Activated CD4-positive, CD25-positive, alpha-beta regulatory T cell treated with anti-CD3 and anti-CD28 coated beads, Interleukin-2, amount 50 U/mL, for 72 hours (primary cell): ENCODE data around the gene TRANK1.
A peak's percentile ranks its signal among the peaks of the same experiment; 100 is the strongest.
"Not testable (repeated sequence)": the region's sequence is repeated elsewhere in the genome, so short reads cannot be mapped to it uniquely, and the experiment has no call there.

Experiments used
- DNase-seq: peaks from one replicate; pipeline ENCODE4 v3.0.0; 2021

TRANK1 gene

DNA sequence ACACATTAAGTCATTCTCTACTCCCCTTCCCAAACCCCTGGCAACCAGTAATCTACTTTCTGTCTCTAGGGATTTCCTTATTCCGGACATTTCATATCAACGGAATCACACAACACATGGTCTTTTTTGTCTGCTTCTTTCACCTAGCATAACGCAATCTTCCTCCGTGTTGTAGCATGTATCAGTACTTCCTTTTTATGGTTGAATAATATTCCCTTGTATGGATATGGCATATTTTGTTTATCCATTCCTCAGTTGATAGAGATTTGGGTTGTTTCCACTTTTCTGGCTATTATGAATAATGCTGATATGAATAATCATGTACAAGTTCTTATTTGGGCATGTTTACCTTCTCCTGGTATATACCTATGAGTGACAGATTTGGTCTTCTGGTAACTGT is 63.1 kb downstream of the TRANK1 start:
- no peak for DNase-seq

GRCh38 chr3:36879842-36880241 is 65.0 kb downstream of the TRANK1 start:
- DNase-seq = not testable (repeated sequence)

GRCh38 chr3:36877930-36878685 is 66.7 kb downstream of the TRANK1 start:
- DNase-seq = no peak

GRCh38 chr3:36876181-36876936 is 68.5 kb downstream of the TRANK1 start:
- DNase-seq = no peak

DNA sequence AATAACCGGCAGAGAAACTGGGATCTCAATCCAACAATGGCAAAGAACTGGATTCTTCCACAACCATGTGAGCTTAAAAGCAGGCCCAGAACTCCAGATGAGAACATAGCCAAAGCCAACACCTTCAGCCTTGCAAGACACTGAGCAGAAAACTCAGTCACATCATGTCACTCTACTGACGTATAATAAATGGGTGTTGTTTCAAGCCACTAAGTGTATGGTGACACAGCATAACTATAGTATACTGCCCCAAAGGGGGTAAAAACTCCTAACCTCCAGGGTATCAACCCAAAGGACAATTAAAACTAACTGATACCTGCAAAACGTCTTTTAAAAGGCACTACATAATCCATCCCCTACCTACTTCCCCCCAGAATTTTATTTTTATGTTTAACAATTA is 69.5 kb downstream of the TRANK1 start:
- no peak for DNase-seq

DNA sequence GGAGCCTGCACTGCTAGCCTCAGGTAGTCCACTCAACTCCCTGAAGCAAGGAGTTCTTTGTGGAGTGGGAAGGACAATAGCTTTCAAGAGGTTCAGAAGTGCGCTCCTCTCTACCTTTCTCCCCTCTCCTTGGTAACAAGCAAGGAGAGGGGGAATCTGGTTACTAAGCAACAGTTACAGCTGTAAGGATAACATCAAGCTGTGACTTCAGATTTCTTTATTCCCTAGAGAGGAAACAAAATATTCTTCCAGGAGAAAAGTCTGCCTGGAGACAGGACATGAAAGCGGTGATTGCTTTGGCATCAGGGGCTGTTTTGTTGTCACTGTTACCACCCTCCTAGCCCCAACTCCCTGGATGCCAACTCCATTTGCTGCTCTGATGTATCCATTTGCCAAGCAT is 70.4 kb downstream of the TRANK1 start:
- no peak for DNase-seq

DNA sequence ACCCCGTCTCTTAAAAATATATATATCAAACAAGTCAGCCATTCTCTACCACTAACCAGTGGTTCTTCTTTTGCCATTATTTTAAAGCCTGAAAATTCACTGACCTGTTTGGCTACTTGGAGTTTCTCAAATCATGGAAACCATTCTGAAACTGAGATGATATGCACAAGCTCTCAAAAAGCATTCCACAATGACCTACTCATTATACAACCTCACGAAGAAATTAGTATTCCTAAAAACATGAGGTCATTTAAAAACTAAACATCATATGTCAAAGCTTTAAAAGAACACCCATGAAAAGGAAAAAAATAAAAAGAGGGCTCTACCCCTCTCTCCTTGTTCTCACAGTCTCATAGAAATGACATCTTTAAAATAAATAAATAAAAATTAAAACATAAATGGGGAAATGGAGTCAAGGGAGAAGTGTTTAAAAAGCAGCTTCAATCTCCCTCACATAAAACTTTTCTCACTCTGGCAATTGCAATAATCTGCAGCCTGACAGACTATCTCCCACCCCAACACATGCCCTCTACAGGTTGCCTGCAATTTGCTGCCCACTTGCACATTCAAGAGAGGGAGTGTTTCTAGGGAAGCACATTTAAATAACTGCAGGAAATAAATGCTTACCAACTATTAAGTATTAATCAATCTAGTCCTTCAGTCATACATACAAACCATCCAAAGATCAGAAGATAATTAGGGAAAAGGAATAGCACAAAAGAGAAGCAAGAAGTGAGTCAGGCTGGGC is 73.3 kb downstream of the TRANK1 start:
- DNase-seq = no peak

DNA sequence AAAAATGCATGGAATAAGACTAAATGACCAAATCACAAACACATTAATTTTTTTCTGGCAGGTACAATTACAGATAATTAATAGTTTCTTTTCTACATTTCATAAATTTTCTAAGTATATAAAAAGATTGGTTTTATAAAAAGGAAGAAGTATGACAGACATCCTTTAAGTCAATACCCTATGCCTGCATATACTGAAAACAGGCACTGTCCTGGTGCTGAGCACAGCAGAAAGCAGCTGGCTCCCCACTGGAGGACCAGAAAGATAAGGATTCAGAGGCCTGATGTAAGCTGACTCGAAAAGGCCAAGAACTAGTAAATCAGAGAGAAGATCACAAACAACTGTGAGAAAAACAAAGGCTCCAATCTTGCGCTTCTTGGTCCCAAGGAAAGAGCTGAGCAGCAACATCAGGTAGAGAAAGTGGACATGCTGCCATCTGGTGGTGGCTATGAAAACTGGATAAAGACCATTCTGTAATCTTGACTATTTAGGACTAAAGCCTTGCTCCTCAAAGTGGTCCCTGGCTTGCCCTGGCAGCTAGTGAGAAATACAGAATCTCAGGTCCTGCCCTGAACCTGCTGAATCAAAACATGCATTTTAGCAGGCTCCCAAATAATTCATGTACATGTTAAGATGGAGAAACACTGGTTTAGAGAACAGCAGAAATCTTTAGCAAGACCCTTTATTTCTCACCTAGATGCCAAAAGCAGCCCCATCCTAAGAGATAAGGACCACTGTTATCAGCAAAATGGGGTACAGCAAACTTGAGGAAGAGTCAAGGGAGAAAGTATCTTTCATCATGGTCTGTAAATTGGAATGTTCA is 76.0 kb downstream of the TRANK1 start:
- peak; percentile 38 for DNase-seq

GRCh38 chr3:36867810-36868209 is 77.0 kb downstream of the TRANK1 start:
- no peak for DNase-seq

- no peak for DNase-seq
Observed at GRCh38 chr3:36866368-36866767, 78.5 kb downstream of the TRANK1 start.

DNA sequence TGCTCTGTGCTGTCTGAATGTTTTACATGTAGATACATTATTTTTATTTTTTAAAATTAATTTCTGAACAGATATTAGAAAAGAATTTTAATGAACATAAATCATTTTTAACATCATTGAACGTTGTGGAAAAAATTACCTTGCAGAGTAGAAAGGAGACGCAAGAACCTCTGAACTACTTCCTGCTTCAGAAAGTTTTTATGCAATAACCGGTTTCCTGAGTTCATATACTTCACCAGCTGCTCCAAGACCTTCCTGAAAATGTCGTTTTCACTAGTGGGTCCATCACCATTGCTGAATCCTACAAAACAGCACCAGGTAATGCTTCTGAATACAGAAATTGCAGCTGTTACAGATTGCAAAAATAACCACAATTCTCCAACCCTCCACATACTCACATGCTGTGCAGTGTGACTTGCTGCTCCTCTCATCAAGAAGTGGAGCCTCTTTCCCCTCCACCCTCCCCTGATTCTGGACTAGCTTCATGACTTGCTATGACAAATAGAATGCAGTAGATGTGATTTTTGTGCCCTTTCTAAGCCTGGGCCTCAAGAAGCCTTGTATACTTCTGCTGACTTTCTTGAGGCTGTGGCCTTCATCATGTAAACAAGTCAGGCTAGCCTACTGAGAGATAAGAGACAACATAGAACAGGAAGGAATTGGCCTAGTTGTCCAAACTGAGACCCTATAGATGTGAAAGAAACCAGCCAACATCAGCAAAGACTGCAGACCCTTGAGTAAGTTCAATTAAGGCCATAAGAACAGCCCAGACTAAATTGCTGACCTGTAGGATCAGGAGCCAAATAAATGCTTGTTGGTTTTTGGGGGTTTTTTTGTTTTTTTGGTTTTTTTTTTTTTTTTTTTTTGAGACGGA is 80.4 kb downstream of the TRANK1 start:
- DNase-seq = no peak

- no peak for DNase-seq
Observed at GRCh38 chr3:36862076-36862755, 82.6 kb downstream of the TRANK1 start.

DNA sequence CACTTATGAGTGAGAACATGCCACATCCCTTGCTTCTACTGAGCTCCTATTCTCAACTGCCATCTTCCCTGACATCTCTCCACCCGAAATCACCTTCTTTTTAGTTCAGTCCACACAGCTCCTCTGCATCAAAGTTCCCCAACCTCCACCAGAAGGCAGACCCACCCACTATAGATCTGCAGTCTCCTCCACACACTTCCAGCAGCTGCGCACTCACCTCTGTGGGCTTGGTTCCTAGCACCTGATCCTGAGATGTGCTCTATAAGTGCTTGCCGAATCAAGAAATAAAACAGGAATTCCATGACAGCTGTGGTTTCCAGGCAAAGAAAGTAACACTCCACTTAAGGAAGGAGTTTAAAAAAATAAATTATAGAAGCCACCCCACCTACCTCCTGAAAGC is 85.4 kb downstream of the TRANK1 start:
- no peak for DNase-seq

GRCh38 chr3:36852071-36852470 is 92.8 kb downstream of the TRANK1 start:
- no peak for DNase-seq

- no peak for DNase-seq
Observed at GRCh38 chr3:36850743-36851142, 94.1 kb downstream of the TRANK1 start.

- no peak for DNase-seq
Observed at GRCh38 chr3:36846406-36846805, 98.4 kb downstream of the TRANK1 start.

DNA sequence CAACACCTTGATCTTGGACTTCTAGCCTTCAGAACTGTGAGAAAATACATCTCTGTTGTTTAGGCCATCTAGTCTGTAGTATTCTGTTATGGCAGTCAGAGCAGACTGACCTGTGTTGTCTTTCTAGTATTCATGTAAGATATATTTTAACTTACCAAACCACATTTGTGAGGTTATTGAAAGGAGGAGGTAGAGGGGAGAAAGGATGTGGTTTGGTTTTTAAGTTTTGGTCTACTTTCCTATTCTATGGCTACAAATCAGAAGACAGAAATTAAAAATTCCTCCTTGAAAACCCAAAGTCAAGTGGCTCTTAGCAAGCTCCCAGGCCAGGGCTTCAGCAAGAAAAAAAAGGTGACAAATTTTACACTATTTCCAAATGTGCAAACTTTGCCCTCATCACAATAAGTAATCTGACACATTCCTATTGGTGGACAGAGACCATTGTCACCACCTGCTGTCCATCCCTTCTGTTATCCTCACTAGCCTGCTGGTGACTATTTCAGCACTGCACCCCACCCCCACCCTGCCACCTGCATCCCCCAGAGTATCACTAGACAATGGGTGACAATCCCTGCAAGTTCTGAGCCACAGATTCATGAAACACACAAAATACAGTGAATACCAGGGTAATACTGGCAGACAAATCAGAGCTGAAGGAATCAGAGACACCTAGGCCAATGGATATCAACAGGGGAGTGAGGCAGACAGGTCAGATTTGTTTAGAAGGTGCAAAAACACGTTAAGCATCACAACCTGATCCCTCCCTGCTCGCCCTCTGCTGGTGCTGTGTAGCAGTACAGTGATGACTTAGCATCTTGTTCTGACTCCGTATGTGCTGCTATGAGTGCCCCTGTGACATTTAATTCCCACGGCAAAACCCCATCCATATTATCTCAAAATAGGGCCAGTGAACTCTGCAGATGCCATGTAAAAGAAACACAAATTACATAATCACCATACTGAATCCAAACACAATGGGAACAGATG is 101.5 kb downstream of the TRANK1 start:
- DNase-seq = peak; percentile 58

DNA sequence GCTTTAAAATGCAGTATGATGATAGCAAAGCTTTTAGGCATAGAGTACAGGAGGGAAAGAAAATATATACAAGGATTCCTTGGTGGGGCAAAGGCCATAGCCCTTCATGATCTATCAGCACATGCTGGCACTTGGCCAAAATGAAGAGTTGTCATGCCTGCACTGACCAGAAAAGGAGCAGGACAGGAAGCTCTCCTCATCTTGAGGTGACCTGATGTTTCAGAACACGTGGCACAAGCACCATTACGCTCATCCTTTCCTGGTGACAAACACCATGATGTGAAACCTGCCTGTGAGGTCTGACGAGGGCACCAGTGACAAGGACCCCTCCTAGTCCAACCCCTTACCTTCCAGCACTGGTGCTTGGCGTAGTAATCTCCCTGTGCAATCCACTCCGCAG is 102.6 kb downstream of the TRANK1 start:
- DNase-seq = no peak

DNA sequence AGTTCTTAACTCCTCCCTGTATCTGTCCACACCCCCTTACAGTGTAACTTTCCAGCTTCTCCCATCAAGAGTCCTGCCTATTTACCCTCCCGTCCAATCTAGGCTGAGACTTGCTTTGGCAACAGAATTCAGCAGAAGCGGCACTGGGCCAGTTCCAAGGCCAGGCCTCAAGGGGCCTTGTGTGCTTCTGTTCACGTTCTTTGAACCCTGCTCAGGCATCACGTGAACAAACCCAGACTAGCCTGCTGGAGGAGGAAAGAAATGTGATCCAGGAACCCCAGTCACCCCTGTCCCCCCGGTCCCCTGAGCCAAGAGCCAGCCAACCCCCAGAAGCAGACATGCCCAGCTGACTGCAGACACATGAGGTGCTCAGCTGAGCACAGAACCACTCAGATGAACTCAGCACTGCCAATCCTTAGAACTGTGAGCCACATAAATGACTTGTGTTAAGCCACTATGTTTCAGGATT is 104.4 kb downstream of the TRANK1 start:
- no peak for DNase-seq

- DNase-seq = no peak
Observed at GRCh38 chr3:36837089-36837488, 107.8 kb downstream of the TRANK1 start.
